NCI-H1105 treated with DMSO at 0.1 percent for 48 hours (cell line): ENCODE results near the gene KIFC1.
A peak's percentile ranks its signal among the peaks of the same experiment; 100 is the strongest.
"Not testable (repeated sequence)": the region's sequence is repeated elsewhere in the genome, so short reads cannot be mapped to it uniquely, and the experiment has no call there.

Experiments used
- DNase-seq: peaks from one replicate; lab custom pipeline; 2025; lab: John Stamatoyannopoulos, UW

Gene KIFC1

DNA sequence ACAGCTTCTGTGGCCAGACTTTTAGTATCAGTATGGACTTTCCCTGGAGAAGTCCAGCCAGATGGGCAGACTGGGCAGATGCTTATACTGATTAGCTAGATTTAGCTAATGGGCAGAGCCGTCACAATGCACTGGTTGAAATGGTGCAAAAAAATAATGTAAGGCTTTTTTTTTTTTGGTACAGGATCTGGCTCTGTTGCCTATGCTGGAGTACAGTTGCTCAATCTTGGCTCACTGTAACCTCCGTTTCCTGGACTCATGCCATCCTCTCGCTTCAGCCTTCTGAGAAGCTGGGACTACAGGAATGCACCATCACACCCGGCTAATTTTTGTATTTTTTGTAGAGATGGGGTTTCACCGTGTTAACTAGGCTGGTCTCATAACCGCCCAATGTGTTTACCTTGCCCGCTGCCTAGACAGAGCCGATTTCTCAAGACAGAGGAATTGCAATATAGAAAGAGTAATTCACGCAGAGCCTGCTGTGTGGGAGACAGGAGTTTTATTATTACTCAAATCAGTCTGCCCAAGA lies 16.4 kb upstream of the KIFC1 start:
- DNase-seq: no peak

DNA sequence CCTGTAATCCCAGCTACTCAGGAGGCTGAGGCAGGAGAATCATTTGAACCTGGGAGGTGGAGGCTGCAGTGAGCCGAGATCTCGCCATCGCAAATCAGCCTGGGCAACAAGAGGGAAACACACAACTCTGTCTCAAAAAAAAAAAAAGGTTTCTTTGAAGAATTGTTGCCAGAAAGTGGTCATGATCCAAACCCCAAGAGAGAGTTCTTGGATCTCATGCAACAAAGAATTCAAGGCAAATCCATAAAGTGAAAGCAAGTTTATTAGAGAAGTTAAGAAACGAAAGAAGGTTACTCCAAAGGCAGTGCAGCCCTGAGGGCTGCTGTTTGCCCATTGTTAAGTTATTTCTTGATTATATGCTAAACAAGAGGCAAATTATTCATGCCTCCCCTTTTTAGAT lies 14.5 kb upstream of the KIFC1 start:
- DNase-seq: no peak

DNA sequence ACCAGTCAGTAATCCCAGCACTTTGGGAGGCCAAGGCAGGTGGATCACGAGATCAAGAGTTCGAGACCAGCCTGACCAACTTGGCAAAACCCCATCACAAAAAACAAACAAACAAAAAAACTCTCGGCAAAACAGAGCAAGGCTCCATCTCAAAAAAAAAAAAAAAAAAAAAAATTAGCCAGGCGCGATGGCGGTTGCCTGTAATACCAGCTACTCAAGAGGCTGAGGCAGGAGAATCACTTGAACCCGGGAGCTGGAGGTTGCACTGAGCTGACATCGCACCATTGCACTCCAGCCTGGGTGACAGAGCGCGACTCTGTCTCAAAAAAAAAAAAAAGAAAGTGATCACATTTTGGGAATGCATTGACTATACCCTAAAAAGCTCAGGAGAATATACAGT lies 12.4 kb upstream of the KIFC1 start:
- DNase-seq: not testable (repeated sequence)

DNA sequence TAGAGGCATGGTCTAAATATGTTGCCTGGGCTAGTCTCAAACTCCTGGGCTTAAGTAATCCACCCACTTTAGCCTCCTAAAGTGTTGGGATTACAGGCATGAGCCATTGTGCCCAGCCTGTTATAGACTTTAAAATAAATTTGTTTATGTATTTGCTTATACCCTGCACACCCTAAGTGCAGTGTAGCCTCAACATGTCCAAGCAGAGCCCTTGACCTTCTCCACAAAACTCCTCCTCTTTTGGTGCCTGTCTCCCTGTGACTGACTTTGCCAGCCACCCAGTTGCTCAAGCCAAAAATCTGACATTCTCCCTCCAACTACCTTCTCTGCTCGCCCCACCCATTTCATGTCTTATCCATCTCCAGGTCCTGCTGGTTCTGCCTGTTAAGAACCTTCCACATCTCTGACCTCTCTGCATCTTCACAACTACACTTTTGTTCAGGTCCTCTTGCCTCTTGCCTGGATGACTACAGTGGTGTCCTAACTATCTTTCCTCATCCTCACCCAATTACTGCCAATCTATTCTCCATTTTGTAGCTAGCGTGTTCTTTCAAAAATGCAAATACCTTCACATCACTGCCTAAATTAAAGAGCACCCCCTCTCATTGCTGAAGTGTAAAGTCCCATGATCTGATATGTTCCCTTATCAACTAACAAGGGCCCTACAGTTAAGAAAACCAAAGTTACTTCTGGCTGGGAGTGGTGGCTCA lies 11.2 kb upstream of the KIFC1 start:
- DNase-seq: no peak

DNA sequence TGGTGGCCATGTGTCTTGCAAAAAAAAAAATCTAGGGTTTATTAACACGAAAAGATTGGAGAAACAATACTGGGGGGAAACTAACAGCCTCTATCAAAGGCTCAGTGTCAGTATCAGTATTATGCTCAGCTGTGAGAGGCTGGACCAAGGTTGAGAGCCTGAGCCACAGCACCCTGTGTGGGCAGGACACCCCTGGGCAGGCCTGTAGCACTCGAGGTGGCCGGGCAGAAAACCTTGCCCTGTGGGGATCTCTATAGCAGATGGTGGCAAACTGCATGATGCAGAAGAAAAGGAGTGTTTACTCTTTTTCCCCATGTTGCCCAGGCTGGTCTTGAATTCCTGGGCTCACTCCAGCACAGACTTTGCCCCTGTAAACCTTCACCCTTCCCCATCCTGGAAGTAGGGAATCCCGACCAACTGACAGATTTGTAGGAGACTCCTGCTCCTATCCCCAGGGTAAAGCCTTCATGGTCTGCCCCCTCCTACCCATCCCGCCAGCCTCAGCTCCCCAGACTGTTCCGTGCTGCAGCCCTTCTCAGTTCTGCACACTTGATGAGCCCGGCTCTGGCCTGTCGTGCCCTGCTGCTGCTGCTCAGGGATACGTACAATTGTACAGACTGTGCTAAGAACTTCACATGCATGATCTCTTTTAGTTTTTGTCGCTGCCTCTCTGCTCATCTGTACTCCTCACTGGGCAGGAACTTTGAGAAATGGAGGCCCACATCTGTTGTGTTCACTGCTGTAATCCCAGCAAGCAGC lies 8.0 kb upstream of the KIFC1 start:
- DNase-seq: no peak

DNA sequence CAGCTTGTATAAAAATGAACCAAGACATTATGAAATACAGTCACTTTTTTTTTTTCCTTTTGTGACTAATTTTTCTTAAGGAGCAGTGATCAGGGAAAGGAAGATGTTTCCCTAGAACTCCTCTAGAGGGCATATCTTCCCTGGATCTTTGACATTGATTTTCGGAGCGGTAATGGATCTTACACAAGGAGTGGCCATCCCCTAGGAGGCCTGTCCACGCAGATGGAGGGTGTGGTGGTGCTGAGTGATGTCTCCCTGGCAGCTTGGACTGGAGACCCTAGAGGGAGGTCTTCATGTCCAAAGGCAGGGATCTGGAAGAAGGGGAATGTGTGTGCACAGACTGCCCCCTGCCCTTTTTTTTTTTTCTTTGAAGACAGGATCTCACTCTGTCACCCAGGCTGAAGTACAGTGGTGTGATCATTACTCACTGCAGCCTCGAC lies 7.0 kb upstream of the KIFC1 start:
- DNase-seq: no peak

DNA sequence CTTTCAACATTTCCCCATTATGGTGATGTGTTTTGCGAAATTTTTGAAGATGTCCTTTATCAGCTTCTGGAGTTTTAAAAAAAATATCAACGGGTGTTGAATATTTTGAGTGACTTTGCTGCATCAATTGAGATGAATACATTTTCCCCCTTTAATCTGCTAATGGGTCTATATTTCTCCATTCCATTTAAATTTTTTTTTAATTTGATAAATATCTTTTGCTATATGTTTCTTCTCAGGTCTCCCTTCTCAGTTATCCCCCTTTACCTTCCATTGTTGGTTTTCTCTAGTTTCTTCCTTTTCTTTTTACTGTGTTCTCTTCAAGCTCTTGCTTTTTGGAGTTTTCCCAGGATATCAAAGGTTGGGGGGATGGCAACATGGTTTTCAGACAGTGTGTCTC lies 1.4 kb upstream of the KIFC1 start:
- no peak for DNase-seq

DNA sequence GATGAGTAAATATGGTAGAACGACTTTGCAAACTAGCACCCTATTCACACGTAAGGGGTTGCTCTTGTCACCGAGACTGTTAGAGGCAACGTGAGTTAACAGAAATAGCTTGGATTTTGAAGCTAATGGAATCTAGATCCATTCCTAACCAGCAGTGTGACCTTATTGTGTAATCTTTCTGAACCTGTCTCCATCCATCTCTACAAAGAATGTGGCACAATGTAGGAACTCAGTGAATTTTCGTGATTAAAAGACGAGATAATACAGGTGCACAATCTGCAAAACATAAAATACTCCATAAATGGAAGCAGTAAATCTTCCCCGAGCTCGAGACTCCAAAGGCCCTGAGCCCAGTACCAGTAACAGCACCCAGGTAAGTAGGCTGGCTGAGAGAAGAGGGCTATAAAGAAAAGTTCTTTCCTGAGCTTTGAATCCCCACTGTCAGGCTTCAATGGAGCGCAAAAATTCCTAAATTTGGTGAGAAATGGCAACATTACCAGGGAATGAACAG lies 801 bp upstream of the KIFC1 start:
- DNase-seq: no peak

DNA sequence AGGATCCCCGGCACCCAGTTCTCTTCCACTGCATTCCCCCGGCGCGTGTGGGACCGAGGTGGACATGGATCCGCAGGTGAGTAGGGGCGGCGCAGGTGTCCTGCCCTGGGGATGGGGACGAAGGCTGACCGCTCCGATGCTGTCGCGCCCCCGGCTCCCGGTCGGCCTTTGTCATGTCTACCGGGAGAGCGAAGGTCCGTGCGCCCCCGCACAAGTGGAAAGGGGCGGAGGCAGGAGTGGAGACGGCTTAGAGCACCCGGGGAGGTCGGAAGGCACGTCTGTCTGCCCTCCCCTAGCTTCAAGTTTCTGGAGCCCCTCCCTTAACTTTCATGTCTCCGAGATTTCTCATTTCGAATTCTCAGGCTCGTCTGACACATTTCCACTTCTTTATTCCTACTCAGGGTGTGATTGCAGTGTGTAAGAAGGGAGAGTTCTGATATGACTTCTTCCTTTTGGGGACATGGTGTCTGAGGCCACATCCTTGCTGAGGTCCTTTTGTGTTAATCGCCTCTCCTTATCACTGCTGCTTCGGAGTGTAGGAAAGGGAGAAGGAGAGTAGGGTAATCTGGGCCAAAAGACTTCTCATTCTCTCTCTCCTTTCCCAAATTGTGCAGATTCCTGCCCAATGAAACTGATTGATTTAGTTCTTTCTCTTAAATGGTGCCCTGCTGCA lies 435 bp downstream of the KIFC1 start:
- DNase-seq: peak; percentile 14

DNA sequence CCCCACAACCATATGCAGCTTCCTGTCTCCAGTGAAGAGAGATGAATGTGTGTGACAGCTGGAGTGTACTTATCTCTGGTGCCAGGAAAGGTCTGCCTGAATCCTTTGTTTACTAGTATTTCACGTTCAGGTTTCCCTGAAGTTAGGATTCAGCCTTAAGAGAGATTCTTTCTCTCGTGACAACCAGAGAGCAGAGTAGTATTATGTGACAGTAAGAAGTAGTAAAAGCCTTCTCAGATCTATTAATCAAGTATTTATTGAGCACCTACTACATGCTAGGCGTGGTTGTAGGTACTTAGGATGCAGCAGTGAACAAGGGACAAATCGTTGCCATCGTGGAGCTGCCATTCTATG lies 949 bp downstream of the KIFC1 start:
- no peak for DNase-seq

DNA sequence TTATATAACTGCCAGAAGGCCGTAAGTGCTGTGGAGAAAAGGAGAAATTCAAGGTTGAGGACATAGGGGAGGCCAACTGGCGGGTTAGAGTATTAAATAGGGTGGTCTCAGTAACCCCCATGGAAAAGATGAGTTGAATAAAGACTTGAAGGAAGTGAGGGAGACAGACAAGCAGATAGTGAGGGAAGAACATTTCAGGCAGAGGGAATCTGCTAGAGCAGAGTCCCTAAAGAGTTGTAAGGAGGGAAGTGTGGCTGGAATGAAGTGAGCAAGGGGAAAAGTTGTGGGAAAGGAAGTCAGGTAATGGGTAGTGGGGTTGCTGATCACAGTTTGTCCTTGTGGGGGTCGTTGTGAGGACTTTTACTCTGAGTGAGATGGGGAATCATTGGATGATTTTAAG lies 1.4 kb downstream of the KIFC1 start:
- no peak for DNase-seq

DNA sequence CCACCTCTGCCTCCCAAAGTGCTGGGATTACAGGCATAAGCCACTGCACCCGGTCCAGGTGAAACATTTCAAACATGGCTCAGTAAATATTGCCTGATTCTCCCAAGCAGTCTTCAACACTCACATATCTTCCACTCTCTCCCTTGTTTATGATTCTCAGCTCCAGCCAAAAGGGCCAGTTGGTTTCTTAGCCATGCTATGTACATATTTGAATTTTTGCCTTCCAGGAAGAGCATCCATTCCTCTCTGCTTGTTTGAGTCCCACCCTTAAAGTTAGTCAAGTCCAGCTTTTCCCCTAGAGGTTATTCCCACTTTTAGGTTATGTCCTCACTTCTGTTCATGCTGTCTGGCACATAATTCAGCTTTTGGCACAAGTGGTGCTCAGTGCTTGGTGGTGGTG lies 5.9 kb downstream of the KIFC1 start:
- no peak for DNase-seq

DNA sequence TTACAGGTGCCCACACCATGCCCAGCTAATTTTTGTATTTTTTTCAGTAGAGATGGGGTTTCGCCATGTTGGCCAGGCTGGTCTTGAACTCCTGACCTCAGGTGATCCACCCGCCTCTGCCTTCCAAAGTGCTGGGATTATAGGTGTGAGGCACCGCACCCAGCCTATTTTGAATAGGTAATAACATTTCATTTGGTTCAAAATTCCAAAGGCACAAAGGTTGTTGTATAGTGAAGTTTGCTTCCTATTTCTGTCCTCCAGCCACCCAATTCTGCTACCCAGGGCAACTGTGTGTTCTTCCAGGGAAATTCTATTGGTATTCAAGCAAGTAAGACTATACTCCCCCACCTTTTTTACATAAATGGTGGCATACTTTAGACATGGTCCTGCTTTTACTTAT lies 7.0 kb downstream of the KIFC1 start:
- not testable (repeated sequence) for DNase-seq

DNA sequence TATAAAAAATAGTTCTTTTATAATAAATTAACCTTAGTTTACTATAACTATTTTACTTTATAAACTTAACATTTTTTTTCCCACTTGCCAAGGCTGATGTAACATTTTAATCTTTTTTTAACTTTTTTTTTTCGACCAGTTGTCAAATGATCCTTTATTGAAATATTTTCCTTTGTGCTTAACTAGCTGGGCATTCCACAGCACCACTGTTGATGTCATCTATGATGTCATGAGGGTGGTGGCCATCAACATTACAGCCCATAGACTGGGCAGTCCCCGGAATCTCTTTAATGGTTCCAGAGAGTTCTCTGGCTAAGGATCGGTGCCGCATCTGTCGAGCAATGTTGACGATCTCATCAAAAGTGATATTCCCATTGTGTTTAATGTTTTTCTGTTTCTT lies 8.3 kb downstream of the KIFC1 start:
- not testable (repeated sequence) for DNase-seq

DNA sequence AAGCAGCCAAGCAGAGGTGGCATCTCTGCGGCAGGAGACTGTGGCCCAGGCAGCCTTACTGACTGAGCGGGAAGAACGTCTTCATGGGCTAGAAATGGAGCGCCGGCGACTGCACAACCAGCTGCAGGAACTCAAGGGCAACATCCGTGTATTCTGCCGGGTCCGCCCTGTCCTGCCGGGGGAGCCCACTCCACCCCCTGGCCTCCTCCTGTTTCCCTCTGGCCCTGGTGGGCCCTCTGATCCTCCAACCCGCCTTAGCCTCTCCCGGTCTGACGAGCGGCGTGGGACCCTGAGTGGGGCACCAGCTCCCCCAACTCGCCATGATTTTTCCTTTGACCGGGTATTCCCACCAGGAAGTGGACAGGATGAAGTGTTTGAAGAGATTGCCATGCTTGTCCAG lies 13.3 kb downstream of the KIFC1 start:
- DNase-seq: no peak

DNA sequence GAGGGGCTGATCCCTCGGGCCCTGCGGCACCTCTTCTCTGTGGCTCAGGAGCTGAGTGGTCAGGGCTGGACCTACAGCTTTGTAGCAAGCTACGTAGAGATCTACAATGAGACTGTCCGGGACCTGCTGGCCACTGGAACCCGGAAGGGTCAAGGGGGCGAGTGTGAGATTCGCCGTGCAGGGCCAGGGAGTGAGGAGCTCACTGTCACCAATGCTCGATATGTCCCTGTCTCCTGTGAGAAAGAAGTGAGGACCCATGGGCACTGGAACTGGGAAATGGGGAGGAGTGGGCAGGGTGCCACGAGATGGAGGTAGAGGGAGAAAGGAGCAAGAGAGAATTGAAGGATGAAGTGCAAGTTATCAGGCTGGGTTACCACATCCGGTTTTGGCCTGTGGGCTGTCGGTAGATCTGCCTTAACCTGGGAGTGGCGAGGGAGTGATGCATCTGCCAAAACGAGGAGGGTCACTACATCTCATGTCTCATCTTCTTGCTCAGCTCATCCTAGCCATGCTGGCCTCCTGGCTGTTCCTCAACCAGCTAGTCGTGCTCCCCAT lies 13.8 kb downstream of the KIFC1 start:
- DNase-seq: no peak

DNA sequence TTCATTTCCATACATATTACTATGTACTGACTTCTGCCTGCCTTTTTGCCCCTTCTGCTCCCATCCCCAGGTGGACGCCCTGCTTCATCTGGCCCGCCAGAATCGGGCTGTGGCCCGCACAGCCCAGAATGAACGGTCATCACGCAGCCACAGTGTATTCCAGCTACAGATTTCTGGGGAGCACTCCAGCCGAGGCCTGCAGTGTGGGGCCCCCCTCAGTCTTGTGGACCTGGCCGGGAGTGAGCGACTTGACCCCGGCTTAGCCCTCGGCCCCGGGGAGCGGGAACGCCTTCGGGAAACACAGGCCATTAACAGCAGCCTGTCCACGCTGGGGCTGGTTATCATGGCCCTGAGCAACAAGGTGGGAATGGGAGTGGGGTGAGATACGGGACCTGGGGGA lies 14.5 kb downstream of the KIFC1 start:
- no peak for DNase-seq

DNA sequence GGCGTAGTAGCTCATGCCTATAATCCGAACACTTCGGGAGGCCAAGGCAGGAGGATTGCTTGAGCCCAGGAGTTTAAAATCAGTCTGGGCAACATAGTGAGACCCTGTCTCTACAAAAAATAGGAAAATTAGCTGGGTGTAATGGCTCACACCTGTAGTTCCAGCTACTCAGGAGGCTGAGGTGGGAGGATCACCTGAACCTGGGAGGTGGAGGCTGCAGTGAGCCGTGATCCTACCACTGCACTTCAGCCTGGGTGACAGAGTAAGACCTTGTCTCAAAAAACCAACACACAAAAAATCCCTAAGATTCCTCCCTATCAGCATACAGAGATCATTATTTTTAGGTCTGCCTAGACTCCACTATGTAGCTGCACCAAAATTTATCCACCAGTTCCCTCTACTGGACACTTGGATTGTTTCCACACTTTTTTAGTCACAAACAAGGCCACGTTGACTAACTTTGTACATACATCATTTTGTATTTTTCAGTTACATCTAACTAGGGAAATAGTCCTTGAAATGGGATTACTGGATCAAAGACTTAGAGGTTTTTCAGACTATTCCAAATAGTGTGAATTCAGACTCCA lies 15.6 kb downstream of the KIFC1 start:
- no peak for DNase-seq

DNA sequence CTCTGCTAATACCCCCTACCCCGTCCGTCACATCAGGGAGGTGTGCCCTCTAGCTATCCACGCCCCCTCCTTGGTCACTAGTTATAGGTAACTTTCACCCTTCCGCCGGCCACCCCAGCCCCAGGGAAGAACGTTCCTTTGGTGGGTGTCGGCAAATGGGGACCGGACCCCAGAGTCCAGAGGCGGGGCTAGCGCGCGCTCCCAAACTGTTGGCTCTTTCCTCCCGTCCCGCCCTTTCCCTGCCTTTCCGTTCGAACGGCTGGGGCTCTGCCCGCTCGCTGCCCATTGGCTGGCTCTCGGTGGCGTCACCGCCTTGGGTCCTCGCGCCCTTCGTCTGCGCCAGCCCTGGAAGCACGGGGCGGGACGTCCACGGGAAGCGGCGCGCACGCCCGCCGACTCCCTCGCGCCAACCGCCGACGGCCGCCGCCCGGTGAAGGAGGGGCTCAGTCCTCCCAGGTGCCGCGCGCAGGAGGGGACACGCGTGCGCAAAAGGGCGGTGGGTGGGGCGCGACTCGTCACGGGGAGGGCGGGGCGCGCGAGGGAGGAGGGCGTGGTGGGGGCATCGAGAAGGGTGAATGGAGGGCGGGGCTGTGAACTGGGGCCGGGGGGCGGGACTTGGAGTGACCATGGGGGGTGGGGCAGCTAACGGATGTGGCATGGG lies 18.6 kb downstream of the KIFC1 start:
- peak; percentile 97 for DNase-seq

DNA sequence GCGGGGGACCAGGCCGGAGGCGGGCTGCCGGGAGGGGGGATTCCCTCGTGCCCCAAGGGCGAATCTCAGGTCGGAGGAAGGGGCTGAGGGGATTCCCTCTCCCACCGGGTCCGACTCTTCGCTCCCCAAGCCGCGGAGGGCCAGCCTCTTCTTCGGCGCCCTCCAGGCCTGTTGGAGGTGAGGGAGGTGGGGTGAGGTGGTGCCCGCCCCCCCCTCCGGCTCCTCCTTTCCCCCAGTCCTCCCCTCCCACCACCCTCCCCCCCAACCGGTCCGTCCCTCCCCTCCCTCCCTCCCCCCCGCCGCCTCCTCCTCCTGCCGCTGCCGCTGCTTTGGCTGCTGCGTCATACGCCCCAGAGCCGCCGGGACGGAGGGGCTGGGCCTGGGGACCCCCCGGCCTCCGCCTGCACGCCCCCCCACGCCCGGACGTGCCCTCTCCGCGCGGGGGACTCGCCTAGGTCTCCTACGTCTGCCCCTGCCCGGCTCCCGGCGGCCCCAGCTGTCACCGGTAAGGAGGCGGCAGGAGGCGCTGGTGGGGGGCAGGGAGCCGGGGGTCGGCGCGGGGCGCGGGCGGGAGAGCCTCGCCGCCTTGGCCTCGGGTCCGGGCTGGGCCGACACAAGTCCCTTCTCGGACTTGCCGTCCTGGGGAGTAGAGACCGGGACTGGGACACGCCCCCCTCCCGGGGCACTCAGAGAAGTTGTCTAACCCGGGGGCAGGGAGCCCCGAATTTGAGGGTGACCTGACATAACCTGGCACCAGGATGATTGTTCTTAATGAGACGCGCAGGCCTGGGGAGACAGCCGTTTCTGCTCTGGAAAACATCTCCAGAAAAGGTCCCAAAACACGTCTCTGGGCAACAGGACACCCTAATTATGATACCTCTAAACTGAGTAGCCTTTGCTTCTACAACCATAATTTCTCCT lies 19.3 kb downstream of the KIFC1 start, which contains the start of gene PHF1:
Gene PHF1 (plus strand): TSS at position 304 of the 921 bp plus-strand sequence. CDS start 1,250 bp downstream, outside the sequence.
- DNase-seq: no peak
